Kasumi-1 (cell line): ENCODE data around the gene EHMT1.
A peak's percentile ranks its signal among the peaks of the same experiment; 100 is the strongest.

Experiments used
- DNase-seq, 2 experiments: peaks; one replicate each; lab custom pipeline; 2025; lab: John Stamatoyannopoulos, UW

The EHMT1 gene

DNA sequence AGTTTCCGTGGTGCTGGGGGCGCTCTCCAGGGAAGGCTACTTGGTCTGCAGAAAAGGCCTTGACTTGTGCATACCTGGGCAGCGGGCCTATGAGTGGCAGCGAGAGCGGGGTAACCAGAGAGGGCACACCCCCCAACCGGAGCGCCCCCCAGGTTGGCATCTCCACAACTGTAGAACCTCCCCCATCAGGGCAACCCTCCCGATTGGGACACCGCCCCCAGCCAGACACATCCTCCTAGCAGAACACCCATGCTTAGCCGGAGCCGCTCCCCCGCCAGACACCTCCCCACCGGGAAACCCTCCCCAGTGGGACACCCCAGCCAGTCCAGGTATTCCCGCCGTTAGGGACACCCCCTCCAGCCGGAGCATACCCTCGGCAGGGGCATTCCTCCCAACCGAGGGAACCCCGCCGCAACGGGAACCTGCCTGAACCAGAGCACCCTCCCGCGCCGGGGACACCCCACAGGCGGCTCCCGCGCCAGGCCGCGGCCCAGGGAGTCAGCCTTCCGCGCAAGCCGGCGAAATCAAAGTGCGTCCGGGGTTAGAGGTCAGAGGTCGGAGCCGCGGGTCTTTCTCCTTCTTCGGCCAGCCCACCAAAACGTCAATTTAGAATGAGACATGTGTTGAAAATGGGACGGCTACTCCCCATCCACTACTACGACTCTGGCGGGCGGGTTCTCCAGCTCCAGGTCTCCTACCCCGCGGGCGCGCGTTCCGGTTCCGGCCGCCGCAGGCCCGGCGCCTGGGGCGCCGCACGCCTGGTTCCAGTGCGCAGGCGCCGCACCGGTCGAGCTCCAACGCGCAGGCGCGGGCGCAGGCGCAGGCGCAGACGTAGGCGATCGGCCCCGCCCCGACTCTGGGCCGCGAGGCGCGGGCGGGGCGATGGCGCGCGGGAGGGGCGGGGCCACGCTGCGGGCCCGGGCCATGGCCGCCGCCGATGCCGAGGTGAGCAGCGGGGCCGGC is at the start of gene EHMT1:
TSS of gene EHMT1 (plus strand) at position 901 of the 963 bp plus-strand sequence. CDS start at position 925, 24 bp downstream.
- peak; percentile 77 to 91 for DNase-seq

DNA sequence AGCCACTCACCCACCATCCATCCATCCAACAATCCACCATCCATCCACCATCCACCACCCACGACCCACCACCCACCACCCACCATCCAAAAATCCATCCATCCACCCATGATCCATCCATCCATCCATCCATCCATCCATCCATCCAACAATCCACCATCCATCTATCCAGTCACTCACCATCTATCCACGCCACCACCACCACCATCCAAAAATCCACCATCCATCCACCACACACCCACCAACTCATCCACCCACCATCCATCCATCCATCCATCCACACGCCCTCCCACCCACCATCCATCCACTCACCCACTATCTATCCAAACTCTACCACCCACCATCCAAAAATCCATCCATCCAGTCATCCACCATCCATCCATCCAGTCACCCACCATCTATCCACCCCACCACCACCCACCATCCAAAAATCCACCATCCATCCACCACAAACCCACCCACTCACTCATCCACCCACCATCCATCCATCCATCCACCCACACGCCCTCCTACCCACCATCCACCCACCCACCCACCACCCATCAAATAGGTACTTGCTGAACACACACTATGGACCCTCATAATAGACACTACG is 49.1 kb upstream of the EHMT1 start:
- DNase-seq, result no peak

DNA sequence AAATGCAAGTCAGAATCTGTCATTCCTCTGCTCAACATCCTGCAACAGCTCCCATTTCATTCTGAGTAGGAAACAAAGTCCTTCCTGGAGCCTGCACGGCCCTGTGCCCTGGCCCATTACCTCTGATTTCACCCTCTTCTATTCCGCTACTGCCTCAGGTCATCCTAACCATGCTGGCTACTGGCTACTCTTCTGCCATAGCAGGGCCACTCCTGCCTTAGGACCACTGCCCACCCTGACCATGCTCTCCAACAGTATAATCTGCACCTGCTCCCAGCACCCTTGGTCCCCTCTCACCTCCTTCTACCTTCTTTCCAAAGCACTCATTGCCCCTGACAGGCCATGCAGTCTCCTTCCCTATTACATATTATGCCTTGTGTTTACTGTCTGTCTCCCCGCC is 48.2 kb upstream of the EHMT1 start:
- no peak for DNase-seq

DNA sequence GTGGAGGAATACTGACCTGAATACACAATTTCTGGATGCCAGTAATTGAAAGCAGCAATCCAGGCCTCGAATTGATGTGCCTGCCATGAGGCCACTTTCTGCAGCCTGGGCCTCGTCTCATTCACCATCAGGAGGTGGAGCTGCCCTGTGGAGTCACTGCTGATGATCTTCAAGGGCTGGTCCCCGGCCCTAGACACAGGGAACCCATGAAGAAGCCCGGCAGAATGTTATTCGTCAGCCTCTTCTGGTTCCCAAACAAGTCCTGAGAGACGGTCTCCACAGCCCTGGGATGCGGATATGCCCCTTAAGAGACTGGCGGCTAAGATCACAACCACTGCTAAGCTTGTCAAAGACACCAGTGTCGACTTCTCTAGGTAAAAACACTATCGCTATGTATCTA is 44.6 kb upstream of the EHMT1 start:
- no peak for DNase-seq

DNA sequence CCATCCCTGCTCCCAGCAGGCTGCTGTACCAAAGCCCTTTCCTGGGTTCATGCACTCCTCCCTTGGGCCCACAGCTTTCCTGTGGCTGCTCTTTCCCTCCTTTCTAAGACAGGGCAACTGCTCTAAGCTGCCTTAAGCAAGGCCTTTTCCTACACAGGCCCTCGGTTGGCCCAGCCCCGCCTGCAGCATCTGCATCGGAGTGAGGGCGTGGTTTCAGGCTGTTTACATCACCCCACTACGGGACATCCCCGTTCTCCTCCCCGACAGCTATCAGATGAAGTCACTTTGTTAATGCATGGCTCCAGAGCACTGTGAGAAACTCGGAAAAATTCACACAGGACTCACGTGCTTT is 43.5 kb upstream of the EHMT1 start:
- DNase-seq, result no peak

DNA sequence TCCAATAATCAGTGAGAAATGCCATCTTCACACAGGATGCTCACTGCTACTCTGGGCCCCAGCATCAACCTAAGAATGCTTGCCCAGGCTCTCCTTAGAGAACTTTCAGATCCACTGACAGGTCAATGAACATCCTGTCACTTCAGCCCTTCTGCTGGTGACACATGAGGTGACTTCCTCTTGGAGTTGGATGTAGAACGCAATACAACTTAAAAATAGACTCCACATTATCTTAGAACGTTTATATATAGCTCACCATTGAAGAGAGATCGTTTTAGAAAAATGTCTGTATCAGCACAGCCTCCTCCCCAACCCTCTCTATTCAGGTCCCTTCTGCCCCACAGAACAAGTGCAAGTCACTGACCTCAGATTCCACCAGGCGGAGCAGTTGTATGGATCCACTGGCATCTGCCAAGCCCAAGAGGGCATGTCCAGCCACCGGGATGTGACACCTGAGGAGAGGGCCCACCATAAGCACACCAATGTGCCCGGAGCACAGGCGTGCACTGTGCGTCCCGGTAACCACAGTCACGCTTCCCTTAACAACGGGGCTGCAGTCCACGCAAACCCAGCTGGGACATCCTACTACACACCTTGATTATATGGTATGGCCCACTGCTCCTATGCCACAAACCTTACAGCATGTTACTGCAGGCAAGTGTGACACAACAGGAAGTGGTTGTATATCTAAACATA is 42.9 kb upstream of the EHMT1 start:
- no peak for DNase-seq

DNA sequence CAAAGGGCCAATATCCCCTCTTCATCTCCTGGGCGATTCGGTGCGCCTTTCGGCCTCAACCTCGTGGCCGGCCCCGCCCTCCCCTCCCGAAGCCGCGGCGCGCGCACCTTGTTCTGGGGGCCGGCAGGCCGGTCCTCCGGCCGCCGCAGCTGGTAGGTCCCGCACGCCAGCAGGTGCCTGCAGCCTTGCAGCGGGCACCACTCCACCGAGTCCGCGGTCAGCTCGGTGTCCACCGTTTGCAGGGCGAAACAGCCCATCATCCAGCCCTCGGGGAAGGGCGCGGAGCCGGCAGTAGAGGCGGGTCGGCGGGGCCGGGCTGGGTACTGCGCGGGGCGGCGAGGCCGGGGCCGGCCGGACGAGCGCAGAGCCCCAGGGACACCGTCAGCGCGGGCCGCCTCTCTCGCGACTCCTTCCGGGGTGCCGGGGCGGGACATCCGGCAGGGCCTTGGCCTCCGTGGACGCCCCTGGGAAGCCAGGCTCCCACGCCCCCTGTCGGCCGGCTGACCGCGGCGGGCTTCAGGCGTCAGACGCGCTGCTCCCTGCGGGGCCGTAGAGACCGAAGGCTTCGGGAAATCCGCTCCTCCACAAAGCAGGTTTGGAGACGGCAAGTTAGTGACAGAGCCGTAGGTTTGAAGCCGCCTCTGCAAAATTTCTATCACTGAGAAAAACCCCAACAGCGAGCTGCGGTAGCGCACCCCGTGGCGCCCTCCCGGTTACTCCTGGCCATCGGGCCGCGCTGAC is 40.1 kb upstream of the EHMT1 start, which contains the start of gene DPH7:
TSS of gene DPH7 (minus strand) at position 408 of the 741 bp plus-strand sequence. CDS start at position 260, 148 bp downstream.
- peak; percentile 78 to 81 for DNase-seq

DNA sequence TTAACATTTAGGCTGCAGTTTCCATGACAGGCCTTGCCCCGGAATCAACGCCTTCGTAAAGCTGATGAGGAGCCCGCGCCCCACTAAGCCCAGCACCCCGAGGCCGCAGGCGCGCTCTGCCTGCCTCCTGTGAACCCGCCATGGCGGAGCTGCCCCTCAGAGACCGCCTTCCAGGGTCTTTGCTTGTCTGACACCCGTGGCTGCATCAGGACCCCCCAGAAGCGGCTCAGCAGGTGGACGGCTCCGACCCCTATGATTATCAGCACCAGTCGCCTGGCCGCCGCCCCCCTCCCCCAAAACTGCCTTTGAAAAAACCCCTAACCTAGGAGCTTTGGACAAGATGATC is 39.6 kb upstream of the EHMT1 start:
- DNase-seq, result no peak

DNA sequence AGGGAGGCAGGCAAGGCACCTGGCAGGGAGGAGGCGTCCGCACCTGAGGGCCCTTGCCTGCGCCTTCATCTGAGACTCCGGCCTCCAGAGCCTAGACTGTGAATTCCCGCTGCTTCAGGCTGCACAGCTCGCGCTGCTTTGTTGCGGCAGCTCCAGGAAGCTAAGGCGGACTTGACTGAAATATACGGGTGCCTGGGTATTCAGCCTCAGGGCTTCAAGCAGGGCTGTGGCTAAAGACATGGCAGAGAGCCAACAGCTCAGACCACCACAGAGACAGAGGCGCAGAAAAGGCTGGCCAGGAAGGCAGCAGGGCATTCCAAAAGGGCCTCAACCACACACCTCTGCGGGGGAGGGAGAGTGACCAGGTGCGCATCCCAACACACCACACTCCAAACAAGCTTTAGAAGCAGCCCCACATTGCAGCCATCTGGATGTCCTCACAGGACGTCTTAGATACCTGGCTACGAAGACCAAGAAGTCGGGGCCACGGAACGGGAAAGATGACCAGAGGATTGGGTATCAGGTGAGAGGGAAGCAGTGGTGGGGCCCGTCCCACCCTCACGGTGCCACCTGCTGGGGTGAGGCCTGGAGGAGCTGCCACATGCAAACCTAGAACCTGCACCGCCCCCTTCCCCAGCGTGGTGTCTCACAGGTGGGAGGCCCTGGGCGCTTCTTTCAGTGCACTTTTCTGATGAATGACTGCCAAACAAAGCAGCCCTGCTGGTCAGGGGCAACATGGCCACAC is 38.4 kb upstream of the EHMT1 start:
- no peak for DNase-seq

DNA sequence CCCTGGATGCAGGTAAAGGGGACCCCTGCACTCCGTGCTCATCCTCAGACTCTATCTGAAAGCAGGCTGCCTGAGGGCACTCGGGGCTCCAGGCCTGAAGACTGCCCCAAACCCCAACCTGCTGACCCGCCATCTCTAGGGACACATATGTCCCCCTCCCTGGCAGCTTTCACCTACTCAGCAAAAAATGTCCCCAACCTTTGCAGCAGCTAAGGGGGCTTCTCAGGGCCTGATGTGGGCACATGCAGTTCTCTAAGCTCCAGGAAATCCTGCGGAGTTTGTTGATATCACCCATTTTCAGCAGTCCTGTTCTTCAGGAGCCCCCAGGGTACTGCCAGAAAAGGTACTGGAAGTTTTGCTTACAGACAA is 37.9 kb upstream of the EHMT1 start:
- DNase-seq, result no peak

DNA sequence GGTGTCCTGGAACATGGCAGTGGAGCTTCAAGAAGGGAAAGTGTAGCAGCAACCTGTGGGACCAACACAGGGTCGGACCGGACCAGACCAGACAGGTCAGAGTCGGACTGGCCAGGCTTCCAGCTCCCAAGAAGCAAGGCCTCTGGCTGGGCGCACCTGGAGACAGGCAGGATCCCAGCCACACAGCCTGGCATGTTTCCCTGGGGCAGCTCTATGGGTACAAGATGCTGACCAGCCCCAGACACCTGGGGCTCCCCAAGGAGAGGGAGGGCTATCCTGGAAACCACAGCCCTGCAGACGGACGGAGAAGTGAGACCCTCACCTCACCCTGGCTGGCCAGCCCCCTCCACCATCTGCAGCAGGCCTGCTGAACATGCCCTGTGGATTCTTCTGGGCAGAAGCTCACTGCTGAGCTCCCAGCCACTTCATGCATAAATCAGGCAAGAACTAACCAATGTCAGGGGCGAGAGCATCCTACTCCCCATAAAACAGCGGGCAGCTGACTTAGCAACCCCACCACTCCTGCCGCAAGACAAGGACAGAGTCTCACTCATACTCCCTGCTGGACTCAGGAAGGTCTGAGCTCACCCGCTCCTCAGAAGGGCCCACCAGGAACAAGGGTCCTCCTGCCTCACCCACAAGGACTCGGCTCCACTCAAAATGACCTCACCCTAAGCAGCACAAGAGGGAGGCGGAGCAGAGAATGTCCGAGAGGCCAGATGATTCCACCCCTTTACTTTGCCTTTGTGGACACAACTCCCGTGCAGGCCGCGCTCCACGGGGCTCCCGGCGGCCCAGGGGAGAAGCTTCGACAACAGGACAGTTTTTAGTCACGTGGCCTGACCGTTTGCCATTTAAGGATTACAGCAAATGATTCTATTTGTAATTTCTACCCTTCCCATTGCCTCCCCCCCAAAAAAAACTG is 37.2 kb upstream of the EHMT1 start:
- DNase-seq, result no peak

DNA sequence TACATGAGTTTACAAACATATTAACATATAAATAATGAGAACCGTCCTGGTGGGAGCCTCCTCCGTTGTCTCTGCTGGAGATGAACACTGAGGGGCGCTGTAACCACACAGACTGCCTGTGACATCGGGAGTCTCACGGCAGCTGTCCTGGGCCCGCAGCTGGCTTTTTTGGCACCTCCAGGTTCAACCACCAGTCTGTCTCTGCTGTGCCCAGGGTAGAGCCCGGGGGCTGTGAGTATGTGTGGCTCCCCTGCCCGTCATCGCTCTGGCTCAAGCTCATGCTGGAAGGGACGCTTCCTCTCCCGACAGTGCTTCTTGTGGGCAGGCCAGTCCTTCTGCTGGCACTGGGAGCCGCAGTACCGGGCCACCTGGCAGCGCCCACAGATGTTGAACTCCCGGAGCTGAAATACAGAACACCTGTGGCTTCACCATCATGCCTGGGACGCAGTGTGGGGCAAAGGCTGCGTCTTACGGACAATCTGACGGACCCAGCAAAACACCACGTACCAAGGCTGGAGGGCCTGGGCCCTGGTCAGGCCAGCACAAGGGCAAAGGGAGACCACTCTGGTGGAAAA is 36.4 kb upstream of the EHMT1 start:
- DNase-seq, result peak; percentile 37 to 51

DNA sequence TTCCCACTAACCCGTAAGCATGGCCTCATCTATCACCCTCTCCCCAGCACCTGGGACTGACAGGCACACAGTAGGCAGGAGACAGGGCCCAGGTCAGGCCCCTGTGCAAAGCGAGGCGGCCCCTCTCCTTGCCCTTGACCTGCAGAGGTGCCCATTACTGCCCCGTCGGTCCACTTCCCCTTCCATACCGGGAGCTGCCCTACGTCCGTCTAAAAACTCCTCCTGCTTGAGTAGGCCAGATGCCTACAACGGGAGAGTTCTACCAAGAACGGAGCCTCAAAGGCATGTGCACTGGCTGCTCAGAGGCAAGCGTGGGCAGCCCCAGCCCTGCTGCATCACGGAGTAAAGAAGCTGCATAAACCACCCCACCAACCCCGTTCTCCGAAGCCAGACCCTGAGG is 35.5 kb upstream of the EHMT1 start:
- DNase-seq, result no peak

DNA sequence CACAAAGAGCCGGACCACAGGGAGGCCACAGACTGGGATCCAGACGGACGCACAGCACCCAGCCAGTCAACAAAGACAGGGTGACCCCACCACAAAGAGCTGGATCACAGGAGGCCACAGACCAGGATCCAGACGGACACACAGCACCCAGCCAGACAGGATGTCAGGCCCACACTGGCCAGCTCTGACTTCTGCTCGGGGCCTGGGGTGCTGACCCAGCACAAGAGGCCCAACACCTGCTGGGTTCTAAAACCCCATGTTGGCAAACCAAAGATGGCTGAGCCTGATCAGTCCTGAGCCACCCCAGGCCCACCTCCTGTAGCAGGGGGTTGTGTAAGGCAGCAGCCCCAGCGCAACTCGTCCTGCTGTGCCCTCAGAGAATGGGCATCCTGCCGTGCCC is 34.8 kb upstream of the EHMT1 start:
- DNase-seq, result no peak

DNA sequence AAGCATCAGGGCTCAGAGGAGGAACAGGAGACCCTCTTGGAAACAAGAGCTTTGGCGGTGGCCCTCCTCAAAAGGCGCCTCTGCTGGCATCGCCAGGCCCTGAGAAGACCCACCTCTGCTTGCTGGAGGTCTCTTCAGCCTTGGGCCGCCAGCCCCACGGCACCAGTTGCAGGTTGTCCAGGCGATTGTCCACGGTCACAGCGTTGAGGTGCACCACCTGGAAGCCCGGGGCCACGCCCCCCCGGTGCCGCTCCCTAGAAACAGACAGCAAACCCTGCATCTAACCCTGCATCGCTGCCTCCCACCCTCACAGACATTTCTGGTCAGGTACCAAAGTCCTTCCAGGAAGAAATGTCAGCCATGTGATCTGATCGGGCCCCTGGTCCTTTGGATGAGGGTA is 32.0 kb upstream of the EHMT1 start:
- no peak for DNase-seq

DNA sequence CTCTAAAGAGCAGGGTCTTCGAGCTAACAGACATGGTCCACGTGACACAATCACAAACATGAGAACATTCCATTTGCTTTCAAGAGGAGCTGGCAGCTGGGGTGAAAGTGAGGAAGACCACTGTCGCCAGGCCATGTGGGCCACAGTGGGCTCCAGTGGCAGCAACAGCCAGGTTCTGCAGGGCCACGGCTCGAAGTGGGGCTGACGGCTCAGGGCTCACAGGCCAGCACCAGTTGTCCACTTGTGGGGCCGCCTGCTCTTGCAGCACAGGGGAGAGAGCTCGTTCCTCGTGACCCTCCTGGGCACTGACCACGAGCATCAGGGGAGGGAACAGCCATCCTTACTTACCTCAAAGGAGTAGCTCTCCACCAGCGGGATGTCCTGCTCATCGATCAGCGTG is 30.5 kb upstream of the EHMT1 start:
- DNase-seq, result no peak

DNA sequence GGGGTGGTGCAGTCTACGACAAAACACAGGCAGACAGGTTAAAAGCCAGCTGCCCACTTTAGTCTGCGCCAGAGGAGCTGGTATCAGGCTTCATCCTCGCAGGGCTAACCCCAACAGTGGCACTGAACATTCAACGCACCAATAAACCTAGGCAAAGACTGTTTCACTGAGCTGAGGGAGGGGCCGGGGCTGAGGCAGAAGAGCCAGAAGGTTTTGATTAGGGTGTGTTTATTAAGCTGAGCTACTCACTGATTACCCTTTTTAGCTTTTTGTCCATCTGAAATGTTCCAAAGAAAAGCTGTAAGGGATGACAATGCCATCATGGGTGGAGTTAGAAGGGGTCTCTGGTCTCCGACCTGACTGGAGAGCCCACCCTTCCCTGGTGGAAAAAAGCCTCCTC is 29.9 kb upstream of the EHMT1 start:
- DNase-seq, result no peak

DNA sequence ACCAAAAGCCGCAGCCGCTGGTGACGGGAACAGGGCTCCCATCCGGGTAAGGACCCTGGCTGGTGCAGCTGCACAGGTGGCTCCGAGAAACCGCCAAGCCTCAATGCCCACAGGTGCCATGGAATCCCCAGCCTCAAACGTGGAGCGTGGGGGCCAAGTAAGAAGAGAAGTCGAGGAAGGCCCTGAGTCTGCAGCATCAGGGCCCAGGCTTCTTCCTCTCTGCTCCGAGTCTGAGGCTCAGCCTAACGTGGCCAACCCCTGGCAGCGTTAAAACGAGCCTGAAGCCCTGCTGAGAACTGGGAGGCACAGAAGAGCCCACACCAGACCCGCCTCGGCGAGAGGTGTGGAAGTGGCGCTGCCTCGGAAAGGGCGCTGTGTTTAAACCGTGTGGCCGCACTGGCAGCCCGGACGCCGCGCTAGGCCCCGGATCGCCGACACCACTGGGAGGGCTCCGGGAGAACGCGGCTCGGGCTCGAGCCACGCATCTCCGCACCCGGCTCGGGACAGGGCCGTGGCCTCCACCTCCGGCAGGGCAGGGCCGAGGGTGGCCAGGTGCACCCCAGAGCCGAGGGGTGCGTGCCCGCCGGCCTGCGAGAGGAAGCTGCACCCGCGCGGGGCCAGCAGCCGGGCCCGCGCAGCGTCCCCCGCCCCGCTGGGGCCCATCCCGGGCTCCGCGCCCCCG is 29.2 kb upstream of the EHMT1 start:
- peak in 1 of 2 experiments; percentile 21 for DNase-seq

DNA sequence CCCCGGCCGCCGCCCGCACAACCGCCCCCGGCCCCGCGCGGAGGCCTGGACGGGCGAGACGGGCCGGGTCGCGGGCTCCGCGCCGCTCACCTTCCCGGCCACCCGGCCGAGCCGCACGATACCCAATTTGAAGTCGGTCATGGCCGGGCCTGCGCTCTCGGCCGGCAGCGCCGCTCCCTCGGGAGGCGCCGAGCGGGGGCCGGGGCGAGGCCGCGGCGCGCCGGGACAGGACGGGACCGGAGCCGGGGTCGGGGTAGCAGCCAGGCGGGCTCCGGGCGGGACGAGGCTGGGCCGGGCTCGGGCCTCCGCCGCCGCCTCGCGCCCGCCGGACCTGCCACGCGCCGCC is 28.7 kb upstream of the EHMT1 start:
- no peak for DNase-seq
